Endothelial cell of umbilical vein (primary cell): ENCODE data around the gene EIF3K. TPM values are rescaled to one million over a fixed set of nuclear protein-coding genes. Genes with fewer than 3 reads are reported as not detected.

Experiments used
- BruUV-seq: library from RNA; stranded (reverse); fragments of 400-500 nt; replicated peaks from 2 replicates; lab custom pipeline; 2021; lab: Mats Ljungman, UMichigan
- CTCF ChIA-PET: fragments of 300-600, 350-600 bp; sonication (Branson Sonifier 250); formaldehyde crosslinking; loops from one replicate; lab custom pipeline; 2021; ENCODE audit warnings: antibody characterized with exemption, inconsistent platforms; lab: Charles Lee
- POLR2A ChIA-PET: fragments of 300-600, 350-600 bp; sonication (Branson Sonifier 250); formaldehyde crosslinking; loops from one replicate; lab custom pipeline; 2021; ENCODE audit warnings: antibody characterized with exemption, inconsistent platforms; lab: Charles Lee
- DNase-seq: peaks from one replicate; pipeline ENCODE4 v3.0.0-alpha.2; 2011; ENCODE audit warnings: low read depth, low spot score
- FAIRE-seq: peaks from 2 replicates; lab custom pipeline; 2011; peaks lifted over from hg19 to GRCh38; lab: Jason Lieb, UNC
- H2AFZ ChIP-seq: 2 replicates; pipeline ENCODE4 v1.6.0; 2012; ENCODE audit warnings: low read depth, low read length, control low read depth, inconsistent platforms
- H3K27ac ChIP-seq: 2 replicates; pipeline ENCODE4 v1.5.1; 2011; ENCODE audit warnings: low read depth, mild to moderate bottlenecking, control low read depth, low read length, moderate library complexity; ENCODE audit not compliant: insufficient read depth
- H3K27me3 ChIP-seq, 2 experiments: 2 replicates each; pipeline versions ENCODE4 v1.6.0 to v1.6.1; 2011; ENCODE audit warnings: low read length in 2 of 2, mixed read lengths in 1 of 2; ENCODE audit not compliant: control insufficient read depth in 2 of 2, insufficient read depth in 2 of 2
- H3K36me3 ChIP-seq, 2 experiments: 2 replicates in 1 of 2; 3 replicates in 1 of 2; pipeline ENCODE4 v1.5.1; 2011; ENCODE audit warnings: low read length in 2 of 2, mild to moderate bottlenecking in 1 of 2, moderate library complexity in 1 of 2; ENCODE audit not compliant: control insufficient read depth in 2 of 2, insufficient read depth in 2 of 2; ENCODE audit errors: extremely low read depth in 1 of 2
- H3K4me1 ChIP-seq: 3 replicates; pipeline ENCODE4 v1.5.1; 2011; ENCODE audit warnings: mild to moderate bottlenecking, low read length; ENCODE audit not compliant: control insufficient read depth, insufficient read depth; ENCODE audit errors: extremely low read depth
- H3K4me2 ChIP-seq: 2 replicates; pipeline ENCODE4 v1.6.1; 2011; ENCODE audit warnings: low read length, control low read depth, mixed read lengths; ENCODE audit not compliant: insufficient read depth
- H3K4me3 ChIP-seq, 3 experiments: fragments of 200-600 bp in 1 of 3; sonication (generic), shearing (Covaris generic) in 1 of 3; replicated peaks in 1 of 3; 2 replicates each; pipeline ENCODE4 v1.5.1; 2011 to 2016; ENCODE audit warnings: control low read depth in 3 of 3, low read length in 3 of 3, mild to moderate bottlenecking in 2 of 3, inconsistent platforms in 1 of 3, low read depth in 1 of 3, moderate library complexity in 1 of 3; ENCODE audit not compliant: insufficient read depth in 1 of 3
- H3K79me2 ChIP-seq: 2 replicates; pipeline ENCODE4 v1.6.0; 2012; ENCODE audit warnings: low read length, inconsistent platforms; ENCODE audit not compliant: control insufficient read depth, insufficient read depth
- H3K9ac ChIP-seq: replicated peaks from 2 replicates; pipeline ENCODE3; 2011; ENCODE audit warnings: low read length, control low read depth; ENCODE audit not compliant: insufficient read depth; ENCODE audit errors: extremely low read depth
- H3K9me1 ChIP-seq: replicated peaks from 3 replicates; pipeline ENCODE4 v1.6.0; 2011; ENCODE audit warnings: mild to moderate bottlenecking, low read length; ENCODE audit not compliant: control insufficient read depth, insufficient read depth; ENCODE audit errors: extremely low read depth
- H3K9me3 ChIP-seq: replicated peaks from 2 replicates; pipeline ENCODE4 v1.5.1; 2012; ENCODE audit warnings: low read length, inconsistent platforms; ENCODE audit not compliant: control insufficient read depth, insufficient read depth
- H4K20me1 ChIP-seq: replicated peaks from 2 replicates; pipeline ENCODE3; 2011; ENCODE audit warnings: mild to moderate bottlenecking, low read length; ENCODE audit not compliant: control insufficient read depth, insufficient read depth; ENCODE audit errors: extremely low read depth
- CTCF ChIP-seq, 2 donors: IDR thresholded peaks; 1 replicate in 1 of 2; 2 replicates in 1 of 2; pipeline ENCODE4 v1.5.1; 2011; ENCODE audit warnings: low read length in 2 of 2, mild to moderate bottlenecking in 2 of 2, moderate library complexity in 2 of 2, control low read depth in 1 of 2, inconsistent platforms in 1 of 2, low read depth in 1 of 2; ENCODE audit not compliant: insufficient read depth in 1 of 2; ENCODE audit errors: extremely low read depth in 1 of 2
- FOS ChIP-seq: IDR thresholded peaks from 2 replicates; pipeline ENCODE4 v1.6.1; 2011; ENCODE audit warnings: mild to moderate bottlenecking, low read length, moderate library complexity, borderline replicate concordance; ENCODE audit not compliant: insufficient read depth
- JUN ChIP-seq: IDR thresholded peaks from 2 replicates; pipeline ENCODE4 v1.6.1; 2011; ENCODE audit warnings: borderline replicate concordance, low read depth; ENCODE audit not compliant: insufficient read length, insufficient read depth
- MAX ChIP-seq: IDR thresholded peaks from 2 replicates; pipeline ENCODE4 v1.6.1; 2011; ENCODE audit not compliant: insufficient read depth, insufficient read length
- POLR2AphosphoS5 ChIP-seq: IDR thresholded peaks from 2 replicates; pipeline ENCODE4 v1.6.1; 2012; ENCODE audit warnings: low read depth, mild to moderate bottlenecking, control low read depth, low read length, moderate library complexity; ENCODE audit not compliant: insufficient read depth
- dilution Hi-C: fragments of 300-500 bp; cut with MboI; formaldehyde crosslinking; loops from one replicate; pipeline ENCODE4 v1.15.0; 2019; ENCODE audit warnings: low sequenced_read_pairs; ENCODE audit not compliant: extremely low pct_ligation_motif_present
- intact Hi-C: fragments of 100-400 bp; cut with micrococcal nuclease; formaldehyde crosslinking; loops from one replicate; pipeline ENCODE4 v1.10.0; 2022
- polyA plus RNA-seq, 4 experiments: library from polyadenylated mRNA; depleted of rRNA in 3 of 4; stranded (reverse) in 3 of 4; unstranded in 1 of 4; fragments of >200 nt; gene quantifications; 2 replicates each; pipeline versions ENCODE4 v1.2.1 to v1.2.3, GENCODE V29; 2011 to 2012; ENCODE audit warnings: missing spikeins in 1 of 4
- total RNA-seq: library from RNA; stranded (reverse); gene quantifications from 2 replicates; pipeline ENCODE4 v1.2.3, GENCODE V29; 2021

Gene EIF3K
- total and polyA plus RNA-seq, 2 donors (not counting 3 experiments of a cell fraction or from before 2014, with no cell fraction given): 267 to 584 TPM

- ChIA-PET POLR2A (interaction anchor here (0.6 to 4.2 kb wide), 5 partner anchors 11 to 65 kb away, joined by 4 to 28 read pairs (median 4); partner anchors contain the start of gene ACTN4), CTCF (interaction anchor here (1.0 to 3.3 kb wide), 11 partner anchors 11 to 48 kb away, joined by 3 to 12 read pairs (median 6); partner anchors contain the start of gene ACTN4)
- H3K4me1 ChIP-seq: peaks cover 66% of the 10 kb centered on the region
- no peaks in the 10 kb centered on the region for H3K27me3 ChIP-seq
- H3K36me3 ChIP-seq: peaks cover 0 to 3% of the 10 kb centered on the region in 2 experiments
- no peaks in the 10 kb centered on the region for H3K9me3 ChIP-seq
- peak; percentile 98 for DNase-seq
- FAIRE-seq: peak; percentile 98
- H3K9me1 ChIP-seq: no peaks in the 10 kb centered on the region
- BruUV-seq: TSS peak; percentile 67
- no peak overlapping the region for H3K4me3 ChIP-seq
- peak overlapping the region; percentile 47 for H3K4me2 ChIP-seq
- H3K27ac ChIP-seq: peak overlapping the region; percentile 87
- peaks cover 97% of the 10 kb centered on the region for H3K79me2 ChIP-seq
- no peaks in the 10 kb centered on the region for H4K20me1 ChIP-seq
- no peak overlapping the region for H2AFZ ChIP-seq
- dilution Hi-C loops: no loop called here
- intact Hi-C loops: loop anchor here (1.0 to 2.0 kb wide), 4 partner anchors 8 to 48 kb away; no protein-coding TSS in a partner anchor
- TF ChIP-seq MAX: no peak
- TF ChIP-seq FOS: peak; percentile 62
- TF ChIP-seq JUN: peak; percentile 22
- TF ChIP-seq CTCF (IDR thresholded peaks at IDR 0.05; ENCODE audit: extremely low read depth in 1 of 2, insufficient read depth in 1 of 2, low read depth in 1 of 2, low read length in 2 of 2): no peak
- TF ChIP-seq POLR2AphosphoS5: peak; percentile 62
- peak overlapping the region; percentile 59 for H3K9ac ChIP-seq
Observed at GRCh38 chr19:38658462-38659306, 39.7 kb downstream of the EIF3K start.
